HG03521 (cell line): Measurements from ENCODE around the gene SGO2.

Source experiments
- ATAC-seq: cut with Tn5 transposase; IDR thresholded peaks from one replicate; pipeline ENCODE4 v1.9.1; 2021; ENCODE audit warnings: mild to moderate bottlenecking, moderate library complexity; ENCODE audit not compliant: unreplicated experiment

Gene SGO2

DNA sequence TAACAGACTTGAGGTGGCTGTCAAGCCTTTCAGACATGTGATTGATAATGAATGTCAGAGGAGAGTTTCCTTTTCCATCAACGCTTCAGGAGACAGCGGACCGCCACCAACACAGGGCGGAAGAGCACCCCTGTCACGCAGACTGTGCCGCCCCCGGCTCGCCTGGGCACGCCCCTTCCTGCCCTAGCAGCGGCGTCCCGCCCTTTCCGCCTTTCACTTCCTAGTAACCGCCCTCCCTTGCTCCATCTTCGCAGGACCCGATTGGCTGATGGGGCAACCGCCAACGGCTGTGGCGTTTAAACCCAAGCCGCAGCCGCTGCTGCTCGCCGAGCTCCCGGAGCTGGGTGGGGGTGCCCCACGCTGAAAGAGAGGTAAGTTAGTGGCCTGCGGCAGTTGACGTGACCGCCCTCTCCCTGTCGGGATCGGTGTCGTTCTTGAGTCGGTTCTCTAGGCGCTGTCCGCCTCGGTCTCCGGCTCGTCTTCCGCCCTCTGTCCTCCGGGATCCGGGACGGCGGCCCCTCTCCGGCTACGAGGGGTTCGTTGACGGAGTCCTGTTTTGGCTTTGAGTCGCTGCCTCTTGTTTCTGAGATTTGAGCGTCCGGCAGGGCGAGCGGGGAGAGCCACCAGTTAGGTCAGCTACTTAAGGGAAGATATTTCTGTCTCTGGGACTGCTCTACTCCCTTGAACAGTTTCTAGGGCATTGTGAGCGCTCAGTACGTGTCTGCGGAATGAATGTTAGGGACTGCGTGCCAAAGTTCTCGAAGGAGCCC is at the start of gene SGO2:
SGO2 (plus strand) TSS at position 326 of the 770 bp plus-strand sequence. CDS start 6,769 bp downstream, outside the sequence.
- ATAC-seq: peak; percentile 100

DNA sequence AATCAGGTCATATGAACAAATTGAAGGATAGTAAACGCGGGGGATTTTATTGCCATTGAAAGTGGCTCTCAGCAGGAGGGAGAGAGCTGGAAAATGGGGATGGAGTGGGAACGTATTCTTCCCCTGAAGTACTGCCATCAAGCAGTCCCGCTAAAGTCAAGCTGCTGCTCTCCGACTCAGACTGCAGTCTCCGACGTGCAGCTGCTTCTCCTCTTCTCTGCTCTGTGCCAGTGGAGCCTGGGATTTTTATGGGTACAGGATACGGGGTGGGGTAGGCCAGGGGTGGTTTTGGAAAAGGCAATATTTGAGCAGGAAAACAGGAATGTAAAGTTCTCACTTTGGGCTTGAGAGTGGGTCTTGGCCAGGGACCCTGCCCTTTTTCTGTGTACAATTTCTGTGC is 49.2 kb upstream of the SGO2 start:
- no peak for ATAC-seq

- ATAC-seq: no peak
Measured at GRCh38 chr2:200477667-200478131, 48.3 kb upstream of the SGO2 start.

- ATAC-seq: no peak
Measured at GRCh38 chr2:200479692-200480265, 46.2 kb upstream of the SGO2 start.

- no peak for ATAC-seq
Measured at GRCh38 chr2:200482194-200482593, 43.8 kb upstream of the SGO2 start.

DNA sequence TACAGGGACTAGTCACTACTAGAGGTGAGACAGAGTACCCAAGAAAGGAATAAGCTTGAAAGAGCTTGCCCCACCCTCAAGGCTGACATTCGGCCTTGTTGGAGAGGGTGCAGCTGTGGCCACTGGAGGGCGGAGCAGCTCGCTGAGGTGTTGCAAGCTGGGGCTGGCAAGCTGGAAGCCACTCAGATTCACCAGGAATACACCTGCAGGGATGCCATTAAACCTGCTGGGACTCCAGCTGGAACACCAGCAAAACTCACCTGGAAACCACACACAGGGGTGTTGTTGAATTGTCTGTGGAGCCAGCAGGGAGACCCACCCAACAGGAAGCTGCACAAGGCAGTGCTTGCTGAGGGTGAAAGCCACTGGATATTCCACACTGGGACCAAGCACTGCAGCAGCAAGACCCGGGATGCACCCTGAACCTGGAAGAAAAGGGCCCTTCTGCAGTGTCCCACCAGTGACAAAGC is 42.2 kb upstream of the SGO2 start:
- ATAC-seq: peak; percentile 58

DNA sequence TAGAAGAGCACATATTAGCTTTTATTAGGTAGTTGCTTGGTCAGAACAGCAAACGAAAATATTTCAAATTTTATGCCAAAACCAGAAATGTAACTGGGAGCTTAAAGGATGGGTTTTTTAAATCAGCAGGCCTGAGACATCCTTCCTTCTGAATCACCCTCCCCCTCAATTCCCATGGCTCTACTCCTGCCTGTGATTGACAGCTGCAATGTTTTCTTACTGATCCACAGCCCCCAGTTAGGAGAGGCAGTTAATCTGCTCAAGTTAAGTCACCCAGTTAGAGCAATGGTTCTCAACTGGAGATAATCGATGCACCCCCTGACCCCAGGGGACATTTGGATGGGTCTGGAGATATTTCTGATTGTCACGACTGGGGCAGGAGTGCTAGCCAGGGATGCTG is 41.1 kb upstream of the SGO2 start:
- ATAC-seq: no peak

GRCh38 chr2:200486529-200486928 is 39.5 kb upstream of the SGO2 start:
- no peak for ATAC-seq

- ATAC-seq: no peak
Measured at GRCh38 chr2:200488169-200488568, 37.8 kb upstream of the SGO2 start.

- ATAC-seq: no peak
Measured at GRCh38 chr2:200490001-200490400, 36.0 kb upstream of the SGO2 start.

- ATAC-seq: no peak
Measured at GRCh38 chr2:200492656-200493055, 33.4 kb upstream of the SGO2 start.

GRCh38 chr2:200494048-200494447 is 32.0 kb upstream of the SGO2 start:
- ATAC-seq: no peak

GRCh38 chr2:200496696-200497095 is 29.3 kb upstream of the SGO2 start:
- ATAC-seq: no peak

DNA sequence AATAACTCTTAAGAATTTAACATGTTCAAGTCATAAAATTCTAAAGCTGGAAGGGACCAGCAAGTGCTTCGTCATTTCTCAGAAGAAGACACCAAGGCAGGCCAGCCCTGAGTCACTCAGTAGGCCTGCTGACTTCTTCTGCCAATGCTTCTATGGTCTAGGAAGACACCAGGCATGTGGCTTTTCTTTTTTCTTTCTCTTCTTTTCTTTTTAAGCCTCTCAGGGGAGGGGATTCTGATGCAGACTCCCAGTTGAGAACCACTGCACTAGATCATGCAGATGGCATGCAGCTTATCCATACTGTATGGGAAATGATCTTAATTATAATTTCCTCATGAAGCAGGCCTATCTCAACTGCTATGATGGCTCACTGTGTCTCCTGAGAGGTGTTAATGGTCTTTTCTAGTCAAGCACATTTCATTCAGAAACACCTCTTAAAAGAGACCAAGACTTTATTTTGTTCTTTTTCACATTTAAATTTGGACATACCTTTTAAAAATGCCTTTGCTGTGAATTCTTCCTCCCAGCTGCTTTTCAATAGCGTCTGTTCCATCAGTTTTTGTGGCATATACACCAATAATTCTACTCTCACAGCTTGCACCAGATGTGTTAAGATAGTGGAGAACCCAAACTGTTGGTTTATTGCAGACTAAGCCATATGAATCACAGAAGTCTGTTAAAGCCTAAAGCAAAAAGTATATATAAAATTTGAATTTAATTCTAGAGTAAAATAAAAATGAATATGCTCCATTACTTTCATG is 27.4 kb upstream of the SGO2 start:
- ATAC-seq: no peak

DNA sequence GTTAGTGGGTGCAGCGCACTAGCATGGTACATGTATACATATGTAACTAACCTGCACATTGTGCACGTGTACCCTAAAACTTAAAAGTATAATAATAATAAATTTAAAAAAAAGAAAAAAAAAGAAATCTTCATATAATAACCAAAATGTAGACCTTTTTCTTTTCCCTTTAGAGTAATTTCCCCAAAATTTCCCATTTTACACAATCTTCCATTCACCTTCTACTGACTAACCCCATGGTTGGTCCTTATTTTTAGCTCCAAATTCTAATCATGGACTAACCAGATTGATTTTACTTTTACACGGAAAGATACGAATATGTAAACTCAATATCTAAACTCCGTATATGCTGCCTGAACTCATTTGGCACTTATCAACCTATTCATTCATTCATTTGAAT is 23.8 kb upstream of the SGO2 start:
- ATAC-seq: no peak

DNA sequence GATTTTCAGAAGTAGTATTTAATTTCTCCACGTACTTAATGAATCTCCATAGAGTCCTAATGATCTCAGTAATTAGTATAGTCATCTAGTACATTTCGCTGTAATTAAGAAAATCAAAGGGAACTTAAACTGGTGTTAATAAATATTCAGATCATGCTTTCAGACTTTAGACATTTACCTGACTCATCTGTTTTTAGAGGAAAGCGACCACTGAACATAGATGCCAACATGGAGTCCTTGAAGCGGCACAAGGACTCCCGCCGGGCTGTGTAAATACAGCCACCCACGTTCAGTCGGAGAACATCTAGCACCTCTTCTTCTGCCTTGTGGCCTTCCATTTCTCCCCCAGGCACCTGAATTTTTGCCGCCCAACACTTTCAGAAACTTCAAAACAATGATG is 19.3 kb upstream of the SGO2 start:
- no peak for ATAC-seq

DNA sequence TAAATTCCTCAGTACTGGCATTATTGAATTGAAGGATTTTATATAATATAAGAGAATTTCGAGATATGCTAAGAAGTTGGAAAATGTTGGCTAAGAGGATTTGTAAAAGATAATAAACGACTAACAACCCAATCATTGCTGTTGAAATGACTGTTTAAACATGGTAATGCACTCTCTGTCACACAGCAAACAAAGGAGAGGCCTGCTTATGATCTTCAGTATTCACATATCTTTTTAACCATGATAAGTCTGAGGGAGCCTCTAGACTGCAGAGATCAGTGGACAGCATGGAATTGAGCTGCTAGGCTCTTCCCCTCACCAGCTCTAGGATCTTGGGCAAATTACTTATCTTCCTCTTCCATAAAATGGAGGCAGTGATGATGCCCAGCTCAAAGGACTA is 18.8 kb upstream of the SGO2 start:
- ATAC-seq: no peak

DNA sequence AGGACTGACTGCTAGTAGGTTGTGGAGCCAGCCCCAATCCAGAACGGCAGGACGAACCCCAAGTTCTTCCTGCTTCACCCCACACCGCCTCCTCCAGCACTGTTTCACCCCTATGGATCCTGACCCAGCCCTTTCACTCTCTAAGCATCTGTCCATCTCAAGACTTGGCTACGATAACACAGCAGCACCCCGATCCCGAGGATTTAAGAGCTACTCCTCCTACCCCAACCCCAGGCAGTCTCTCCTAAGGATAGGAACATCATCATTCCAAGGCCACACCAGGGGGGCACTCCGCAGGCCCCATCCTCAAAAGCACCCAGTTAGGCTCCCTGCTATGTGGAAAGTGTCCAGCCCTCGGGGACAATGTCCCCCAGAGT is 16.8 kb upstream of the SGO2 start:
- ATAC-seq: no peak

GRCh38 chr2:200509612-200510433 is 16.2 kb upstream of the SGO2 start, which contains the start of gene KCTD18:
KCTD18 (minus strand) TSS chr2:200510068; CDS start chr2:200507016, 3,052 bp downstream.
- peak; percentile 99 for ATAC-seq

GRCh38 chr2:200515155-200515554 is 10.9 kb upstream of the SGO2 start:
- ATAC-seq: no peak

GRCh38 chr2:200523158-200523557 is 2.8 kb upstream of the SGO2 start:
- ATAC-seq: no peak
